K562 (cell line): ENCODE data around the gene MEIG1. TPM values are rescaled to one million over a fixed set of nuclear protein-coding genes. Genes with fewer than 3 reads are reported as not detected.

Source experiments
- ATAC-seq: fragments of 200-7000 bp; cut with Tn5 transposase; 3 replicates; pipeline ENCODE4 v1.9.1; 2020; ENCODE audit warnings: moderate library complexity
- BruUV-seq: library from RNA; stranded (reverse); fragments of 400-500 nt; replicated peaks from 2 replicates; lab custom pipeline; 2021; lab: Mats Ljungman, UMichigan
- CTCF ChIA-PET: fragments of 300-600 bp; formaldehyde crosslinking; extraction: SDS; loops from one replicate; lab custom pipeline; 2021; ENCODE audit warnings: low intra/inter-chr PET ratio; lab: Yijun Ruan, JAX
- POLR2A ChIA-PET: fragments of 300-600, 350-650 bp; sonication (Branson Sonifier 250); formaldehyde crosslinking; extraction: SDS; loops from one replicate; lab custom pipeline; 2021; ENCODE audit warnings: antibody characterized with exemption, inconsistent platforms; lab: Yijun Ruan, JAX
- DNase-seq, 4 experiments: peaks; one replicate each; pipeline versions ENCODE4 v3.0.0 to v3.0.0-alpha.2; 2011 to 2018; ENCODE audit warnings: low spot score in 3 of 4, mixed read lengths in 3 of 4; ENCODE audit errors: extremely low read depth in 1 of 4
- FAIRE-seq: peaks from 2 replicates; lab custom pipeline; 2011; peaks lifted over from hg19 to GRCh38; lab: Jason Lieb, UNC
- H2AFZ ChIP-seq: 2 replicates; pipeline ENCODE4 v1.6.0; 2011; ENCODE audit warnings: low read depth, low read length, control low read depth, inconsistent platforms
- H3K27ac ChIP-seq: fragments of 200-600 bp; 3 replicates; pipeline ENCODE4 v1.8.0; 2011; ENCODE audit warnings: low read depth, mild to moderate bottlenecking, control low read depth, inconsistent platforms, low read length, moderate library complexity, mixed read lengths; ENCODE audit errors: extremely low read depth
- H3K27me3 ChIP-seq, 2 experiments: fragments of 300-600 bp in 1 of 2; 2 replicates in 1 of 2; 3 replicates in 1 of 2; pipeline versions ENCODE4 v1.6.0 to v1.8.0; 2011; ENCODE audit warnings: inconsistent platforms in 2 of 2, low read length in 2 of 2, mild to moderate bottlenecking in 1 of 2, mixed read lengths in 1 of 2, moderate library complexity in 1 of 2; ENCODE audit not compliant: control insufficient read depth in 2 of 2, insufficient read depth in 2 of 2
- H3K36me3 ChIP-seq: fragments of 300-600 bp; 3 replicates; pipeline ENCODE4 v1.8.0; 2011; ENCODE audit warnings: mild to moderate bottlenecking, low read length, inconsistent platforms; ENCODE audit not compliant: control insufficient read depth, insufficient read depth
- H3K4me1 ChIP-seq, 2 experiments: fragments of 200-600 bp in 1 of 2; replicated peaks in 1 of 2; 2 replicates in 1 of 2; 3 replicates in 1 of 2; pipeline versions ENCODE4 v1.5.1 to v1.8.0; 2011; ENCODE audit warnings: inconsistent platforms in 2 of 2, low read length in 2 of 2, mild to moderate bottlenecking in 1 of 2, mixed read lengths in 1 of 2, moderate library complexity in 1 of 2; ENCODE audit not compliant: control insufficient read depth in 2 of 2, insufficient read depth in 2 of 2
- H3K4me2 ChIP-seq: 2 replicates; pipeline ENCODE4 v1.6.1; 2011; ENCODE audit warnings: low read length, control low read depth, inconsistent platforms, mixed read lengths; ENCODE audit not compliant: insufficient read depth
- H3K4me3 ChIP-seq: fragments of 200-600 bp; sonication (generic), shearing (Covaris generic); 2 replicates; pipeline ENCODE4 v1.5.1; 2016; ENCODE audit warnings: control low read depth, inconsistent platforms
- H3K79me2 ChIP-seq: fragments of 200-600 bp; 3 replicates; pipeline ENCODE4 v1.8.0; 2011; ENCODE audit warnings: low read length, inconsistent platforms; ENCODE audit not compliant: control insufficient read depth, insufficient read depth
- H3K9ac ChIP-seq, 2 experiments: 2 replicates each; pipeline versions ENCODE4 v1.6.0 to v1.6.1; 2011; ENCODE audit warnings: low read depth in 2 of 2, low read length in 2 of 2, control low read depth in 1 of 2, inconsistent platforms in 1 of 2, mild to moderate bottlenecking in 1 of 2, mixed read lengths in 1 of 2; ENCODE audit not compliant: insufficient read depth in 1 of 2
- H3K9me1 ChIP-seq: one replicate; pipeline ENCODE4 v1.6.0; 2011; ENCODE audit warnings: inconsistent platforms, mild to moderate bottlenecking, low read length, moderate library complexity; ENCODE audit not compliant: control insufficient read depth, insufficient read depth
- H3K9me3 ChIP-seq: replicated peaks from 2 replicates; pipeline ENCODE4 v1.5.1; 2011; ENCODE audit warnings: low read depth, low read length, inconsistent platforms; ENCODE audit not compliant: control insufficient read depth, insufficient read depth
- H4K20me1 ChIP-seq: replicated peaks from 2 replicates; pipeline ENCODE4 v1.6.1; 2011; ENCODE audit warnings: low read length, inconsistent platforms, mixed read lengths; ENCODE audit not compliant: control insufficient read depth, insufficient read depth
- BCL6 ChIP-seq: fragments of 250-450 bp; sonication (Bioruptor Pico); IDR thresholded peaks from 2 replicates; pipeline ENCODE4 v1.4.0; 2020
- EHMT2 ChIP-seq: fragments of 450-650 bp; IDR thresholded peaks from 2 replicates; pipeline ENCODE4 v1.6.1; 2018; ENCODE audit warnings: antibody characterized with exemption
- KLF13 ChIP-seq: fragments of 450-650 bp; IDR thresholded peaks from 2 replicates; pipeline ENCODE4 v1.6.1; 2016; ENCODE audit warnings: missing genetic modification characterization, low read depth, mild to moderate bottlenecking, missing compliant biosample characterization, moderate library complexity, borderline replicate concordance
- MGA ChIP-seq: fragments of 450-650 bp; IDR thresholded peaks from 2 replicates; pipeline ENCODE4 v1.6.1; 2016; ENCODE audit warnings: mild to moderate bottlenecking, moderate library complexity
- NR2C2 ChIP-seq, 2 experiments: fragments of 200-800 bp in 1 of 2; sonication (Bioruptor generic) in 1 of 2; sonication (generic) in 1 of 2; formaldehyde crosslinking in 1 of 2; IDR thresholded peaks; 2 replicates each; pipeline versions ENCODE4 v1.6.1 to v1.8.0; 2016 to 2022; ENCODE audit warnings: mild to moderate bottlenecking in 1 of 2, missing compliant biosample characterization in 1 of 2, missing genetic modification characterization in 1 of 2, missing genetic modification reagents in 1 of 2
- POLR2A ChIP-seq: fragments of 450-650 bp; conservative IDR thresholded peaks from 2 replicates; pipeline ENCODE4 v1.6.1; 2016
- SOX6 ChIP-seq: fragments of 450-650 bp; IDR thresholded peaks from 2 replicates; pipeline ENCODE4 v1.6.1; 2014; ENCODE audit warnings: mild to moderate bottlenecking
- WGBS: fragments of 100-300 bp; shearing (Covaris generic); methylation state at CpG from one replicate; pipeline ENCODE4 v1.1.6; 2016; ENCODE audit warnings: low coverage, mixed read lengths; ENCODE audit not compliant: insufficient coverage; ENCODE audit errors: missing lambda C conversion rate; 5-methylcytosine and 5-hydroxymethylcytosine counted together
- in situ Hi-C: fragments of 300-500 bp; cut with MboI; formaldehyde crosslinking; loops from 4 replicates; pipeline ENCODE4 v1.15.0; 2018; ENCODE audit warnings: inconsistent platforms, mixed read lengths
- intact Hi-C: fragments of 100-400 bp; cut with micrococcal nuclease; formaldehyde crosslinking; loops from 2 replicates; pipeline ENCODE4 v1.14.2; 2022
- polyA plus RNA-seq, 8 experiments: library from polyadenylated mRNA; depleted of rRNA in 4 of 8; stranded (reverse) in 5 of 8; unstranded in 3 of 8; fragments of >200 nt; fragmentation: Nextera tagmentation in 2 of 8; fragmentation: Illumina TruSeq in 1 of 8; extraction: Ambion mirVana in 2 of 8; extraction: Trizol in 1 of 8; gene quantifications; 2 replicates each; pipeline versions ENCODE4 v1.2.1 to v1.2.3, GENCODE V29; 2011 to 2014; ENCODE audit warnings: inconsistent platforms in 1 of 8, missing spikeins in 1 of 8
- total RNA-seq, 7 experiments: library from RNA; depleted of rRNA in 6 of 7; stranded (reverse); fragments of >200 nt in 6 of 7; fragmentation: Illumina TruSeq in 2 of 7; extraction: Trizol in 2 of 7; gene quantifications; 2 replicates each; pipeline versions ENCODE4 v1.2.1 to v1.2.3, GENCODE V29; 2011 to 2021; ENCODE audit warnings: low replicate concordance in 1 of 7
- TF ChIP-seq, protein P1 (sequence below): fragments of 250-450 bp; sonication (Bioruptor Pico); IDR thresholded peaks from 2 replicates; pipeline ENCODE4 v1.8.0; 2021; ENCODE audit warnings: borderline replicate concordance, mild to moderate bottlenecking, moderate library complexity; ENCODE audit not compliant: poor library complexity, severe bottlenecking
- TF ChIP-seq, protein P2 (sequence below), 2 experiments: IDR thresholded peaks; 2 replicates each; pipeline ENCODE4 v1.6.1; 2011; ENCODE audit warnings: borderline replicate concordance in 1 of 2, control low read depth in 1 of 2, low read depth in 1 of 2, low read length in 1 of 2, mild to moderate bottlenecking in 1 of 2, mixed read lengths in 1 of 2, moderate library complexity in 1 of 2; ENCODE audit not compliant: insufficient read depth in 1 of 2, insufficient read length in 1 of 2, poor library complexity in 1 of 2, severe bottlenecking in 1 of 2; ENCODE audit errors: extremely low read depth in 1 of 2

MEIG1 gene
- total and polyA plus RNA-seq, 9 of the 15 experiments (the other 6 are each of a cell fraction or from before 2014, with no cell fraction given), result 0.19 to 1.7 (median 0.54) TPM; not detected in 3

DNA sequence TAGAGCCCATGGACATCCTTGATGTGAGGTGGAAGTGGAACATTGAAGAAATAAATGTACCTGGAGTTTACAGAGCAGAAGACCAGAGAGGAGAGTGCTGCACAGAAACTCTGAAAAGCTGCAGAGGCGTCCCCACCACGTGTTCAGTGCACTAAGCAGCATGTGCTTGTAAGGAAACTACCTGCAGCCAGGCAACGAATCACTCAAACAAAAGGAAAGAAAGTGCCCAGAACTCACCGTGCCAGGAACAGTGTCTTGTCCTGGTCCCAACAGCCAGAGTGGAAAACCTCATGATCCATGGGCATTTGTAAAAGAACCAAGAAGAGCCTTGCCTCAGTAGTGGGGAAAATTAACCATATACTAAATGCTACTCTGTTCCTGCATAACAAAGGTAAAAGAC, 48.2 kb upstream of the MEIG1 start:
- Histone ChIP-seq H3K79me2 (no peaks in the 10 kb centered on the region), H3K36me3 (peaks cover 88% of the 10 kb centered on the region), H3K27ac (no peak overlapping the region), H3K4me1 (no peaks in the 10 kb centered on the region), H3K4me2 (no peak overlapping the region), H4K20me1 (no peaks in the 10 kb centered on the region), H3K9me1 (no peaks in the 10 kb centered on the region), H3K9ac (no peak overlapping the region), H3K27me3 (no peaks in the 10 kb centered on the region), H3K4me3 (no peak overlapping the region), H3K9me3 (peaks cover 2% of the 10 kb centered on the region), H2AFZ (no peak overlapping the region)
- DNase-seq (no peak), ATAC-seq (no peak), FAIRE-seq (no peak)
- 95% methylated on average over 4 of the region's 4 CpGs for WGBS
- intact Hi-C loops, result no loop called here
- in situ Hi-C loops, result no loop called here
- POLR2A ChIA-PET, result interaction anchor here (0.8 kb wide), 1 partner anchor 9 kb away, joined by 3 read pairs; no protein-coding TSS in a partner anchor
- CTCF ChIA-PET, result no interaction called here
- no TSS peak for BruUV-seq
- TF ChIP-seq MGA, result peak; percentile 68
- no peak for TF ChIP-seq KLF13 (tag)
- no peak for TF ChIP-seq NR2C2 (CRISPR knock-in tag; IDR thresholded peaks at IDR 0.05)
- no peak for TF ChIP-seq NR2C2 (tag; IDR thresholded peaks at IDR 0.05)
- TF ChIP-seq BCL6 (CRISPR knock-in tag), result no peak
- TF ChIP-seq EHMT2, result no peak
- TF ChIP-seq, protein P1, sequence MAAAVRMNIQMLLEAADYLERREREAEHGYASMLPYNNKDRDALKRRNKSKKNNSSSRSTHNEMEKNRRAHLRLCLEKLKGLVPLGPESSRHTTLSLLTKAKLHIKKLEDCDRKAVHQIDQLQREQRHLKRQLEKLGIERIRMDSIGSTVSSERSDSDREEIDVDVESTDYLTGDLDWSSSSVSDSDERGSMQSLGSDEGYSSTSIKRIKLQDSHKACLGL (CRISPR knock-in tag), result no peak
- peak; percentile 11 for TF ChIP-seq POLR2A
- TF ChIP-seq SOX6, result no peak
- TF ChIP-seq, protein P2, sequence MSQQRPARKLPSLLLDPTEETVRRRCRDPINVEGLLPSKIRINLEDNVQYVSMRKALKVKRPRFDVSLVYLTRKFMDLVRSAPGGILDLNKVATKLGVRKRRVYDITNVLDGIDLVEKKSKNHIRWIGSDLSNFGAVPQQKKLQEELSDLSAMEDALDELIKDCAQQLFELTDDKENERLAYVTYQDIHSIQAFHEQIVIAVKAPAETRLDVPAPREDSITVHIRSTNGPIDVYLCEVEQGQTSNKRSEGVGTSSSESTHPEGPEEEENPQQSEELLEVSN (IDR thresholded peaks at IDR 0.05; ENCODE audit: borderline replicate concordance in 1 of 2, extremely low read depth in 1 of 2, insufficient read depth in 1 of 2, insufficient read length in 1 of 2, low read depth in 1 of 2, low read length in 1 of 2, poor library complexity in 1 of 2, severe bottlenecking in 1 of 2), result peak in 1 of 2 experiments; percentile 30
